Spinal cord (tissue), 10 donors: ENCODE results near the gene CILP2. TPM values are rescaled to one million over a fixed set of nuclear protein-coding genes. Genes with fewer than 3 reads are reported as not detected.
A peak's percentile ranks its signal among the peaks of the same experiment; 100 is the strongest.

Experiments
- DNase-seq, 6 donors: peaks; one replicate each; pipeline versions ENCODE4 v3.0.0 to v3.0.0-alpha.2; 2013 to 2015; ENCODE audit warnings: low spot score in 6 of 6, low read depth in 4 of 6
- H3K27ac ChIP-seq: one replicate; pipeline ENCODE4 v1.5.1; 2013; ENCODE audit warnings: low read depth, low read length, control low read depth
- H3K27me3 ChIP-seq: one replicate; pipeline ENCODE4 v1.6.1; 2013; ENCODE audit warnings: low read length; ENCODE audit not compliant: control insufficient read depth, insufficient read depth
- H3K36me3 ChIP-seq: one replicate; pipeline ENCODE4 v1.6.1; 2013; ENCODE audit warnings: low read length; ENCODE audit not compliant: control insufficient read depth, insufficient read depth
- H3K4me1 ChIP-seq: one replicate; pipeline ENCODE4 v1.6.1; 2013; ENCODE audit warnings: low read length; ENCODE audit not compliant: control insufficient read depth, insufficient read depth
- H3K4me3 ChIP-seq: one replicate; pipeline ENCODE4 v1.5.1; 2013; ENCODE audit warnings: low read depth, low read length, control low read depth
- H3K9me3 ChIP-seq: one replicate; pipeline ENCODE4 v1.6.1; 2013; ENCODE audit warnings: low read length; ENCODE audit not compliant: control insufficient read depth, insufficient read depth
- WGBS: methylation state at CpG from one replicate; pipeline ENCODE4 v1.1.5; 2013; ENCODE audit warnings: missing lambda C conversion rate; ENCODE audit not compliant: insufficient coverage; 5-methylcytosine and 5-hydroxymethylcytosine counted together
- polyA plus RNA-seq, 2 donors: library from polyadenylated mRNA; unstranded; fragments of 120-200 nt; gene quantifications; one replicate each; pipeline ENCODE4 v1.2.1, GENCODE V29; 2013; ENCODE audit not compliant: insufficient read length in 2 of 2
- total RNA-seq, 2 donors: library from RNA; depleted of rRNA in 1 of 2; stranded (reverse); fragments of 120-200 nt in 1 of 2; fragments of >200 nt in 1 of 2; gene quantifications; one replicate each; pipeline versions ENCODE4 v1.2.3 to v1.2.4, GENCODE V29; 2013 to 2014
- donor health status: healthy.

The CILP2 gene
- total and polyA plus RNA-seq, 4 donors, result 0.33 to 1.0 (median 0.79) TPM

DNA sequence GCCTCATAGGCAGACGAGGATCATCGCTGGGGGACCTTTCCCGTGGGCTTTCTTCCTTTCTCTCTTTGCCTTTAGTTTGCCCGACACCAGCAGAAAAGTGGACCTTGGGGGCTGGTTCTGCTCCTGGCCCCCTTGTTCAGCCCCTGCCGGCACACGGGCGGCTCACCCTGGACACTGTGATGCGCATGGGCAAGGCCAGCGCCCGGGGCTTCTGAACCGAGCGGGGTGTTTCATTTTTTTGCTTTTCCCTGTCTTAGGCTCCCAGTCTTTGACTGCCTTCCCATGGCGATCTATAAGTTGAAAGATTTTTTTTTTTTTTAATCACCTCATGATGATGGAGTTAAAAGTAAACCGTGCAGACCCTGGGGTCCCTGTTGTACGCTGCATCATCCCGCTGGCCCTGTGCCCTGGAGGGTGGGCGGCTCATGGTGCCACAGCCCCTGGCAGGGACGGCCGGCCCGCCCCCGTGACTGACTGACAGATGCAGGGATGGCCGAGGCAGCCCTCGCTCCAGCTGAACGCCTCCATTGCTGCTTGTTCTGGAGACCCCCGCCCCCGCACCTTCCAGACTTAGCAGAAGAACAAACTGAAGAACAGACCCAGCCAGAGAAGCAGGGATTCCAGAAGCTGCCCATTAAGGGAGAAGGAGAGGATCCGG is 32.3 kb upstream of the CILP2 start:
- no peak overlapping the region for H3K27ac ChIP-seq
- no peak for DNase-seq
- no peak overlapping the region for H3K4me3 ChIP-seq
- no peaks in the 10 kb centered on the region for H3K27me3 ChIP-seq
- peaks cover 68% of the 10 kb centered on the region for H3K36me3 ChIP-seq
- no peaks in the 10 kb centered on the region for H3K9me3 ChIP-seq
- H3K4me1 ChIP-seq, result no peaks in the 10 kb centered on the region
- WGBS, result 90% methylated on average over 20 of the region's 27 CpGs

DNA sequence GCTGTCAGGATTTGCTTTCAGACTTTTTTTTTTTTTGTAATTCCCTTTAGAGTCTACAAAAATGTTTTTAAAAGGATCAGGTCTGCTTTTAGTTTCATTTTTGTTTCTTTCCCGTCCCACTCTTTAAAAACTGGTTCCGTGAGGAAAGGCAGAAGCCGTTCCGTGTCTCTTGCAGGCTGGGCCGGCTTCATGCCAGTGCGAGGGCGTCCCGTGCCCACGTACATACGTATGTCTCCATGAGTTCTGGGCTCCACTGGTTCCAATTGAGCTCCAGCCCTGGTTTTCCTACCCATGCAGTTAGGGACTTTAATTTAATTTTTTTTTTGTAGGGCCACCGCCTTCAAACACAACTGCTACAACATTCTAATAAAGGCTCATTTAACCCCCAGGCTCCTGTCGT is 31.5 kb upstream of the CILP2 start:
- Histone ChIP-seq H3K27me3 (no peaks in the 10 kb centered on the region), H3K4me1 (no peaks in the 10 kb centered on the region), H3K27ac (no peak overlapping the region), H3K36me3 (peaks cover 60% of the 10 kb centered on the region), H3K4me3 (no peak overlapping the region), H3K9me3 (no peaks in the 10 kb centered on the region)
- WGBS, result 89% methylated on average over 9 of the region's 12 CpGs
- no peak for DNase-seq

DNA sequence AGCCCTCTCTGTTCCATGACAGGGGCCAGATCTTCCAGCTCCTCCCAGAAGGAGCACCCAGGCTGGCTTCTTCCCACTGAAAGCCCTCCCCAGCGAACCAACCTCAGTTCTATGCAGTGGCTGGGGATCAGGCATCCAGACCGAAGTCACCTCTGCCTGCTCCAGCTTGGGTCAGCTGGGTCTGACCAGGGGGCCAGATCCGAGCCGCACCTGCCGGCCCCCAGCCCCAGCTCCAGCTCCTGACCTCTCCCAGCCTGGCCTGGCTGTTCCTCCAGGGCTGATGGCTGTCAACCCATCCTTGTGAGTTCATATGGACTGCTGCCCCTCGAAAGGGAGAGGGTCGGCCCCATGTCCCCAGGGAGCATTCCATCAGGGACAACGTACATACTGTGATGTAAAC is 30.7 kb upstream of the CILP2 start:
- no peaks in the 10 kb centered on the region for H3K4me1 ChIP-seq
- WGBS, result 93% methylated on average over 8 of the region's 8 CpGs
- no peak overlapping the region for H3K4me3 ChIP-seq
- no peak for DNase-seq
- no peaks in the 10 kb centered on the region for H3K9me3 ChIP-seq
- no peak overlapping the region for H3K27ac ChIP-seq
- peaks cover 52% of the 10 kb centered on the region for H3K36me3 ChIP-seq
- H3K27me3 ChIP-seq, result no peaks in the 10 kb centered on the region

DNA sequence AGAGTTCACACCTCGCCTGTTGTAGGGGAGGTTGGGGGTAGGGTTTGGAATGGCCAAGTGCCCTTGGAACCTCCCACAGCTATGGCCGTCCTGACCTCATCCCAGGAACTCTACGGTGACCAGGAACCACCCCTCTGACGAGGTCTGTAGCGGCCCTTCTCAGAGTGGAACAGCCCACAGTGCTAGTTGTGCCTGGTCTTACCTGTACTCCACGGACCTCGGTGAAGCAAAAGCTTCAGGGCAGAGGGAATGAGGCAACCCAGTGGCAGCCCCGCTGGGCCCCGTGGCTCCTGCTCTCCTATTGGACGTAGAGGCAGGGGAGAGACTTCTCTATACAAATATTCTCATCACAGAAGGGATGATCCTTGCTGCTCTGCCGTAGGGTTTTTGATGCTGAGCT is 29.8 kb upstream of the CILP2 start:
- no peaks in the 10 kb centered on the region for H3K27me3 ChIP-seq
- WGBS, result 78% methylated on average over 7 of the region's 11 CpGs
- no peak for DNase-seq
- peaks cover 3% of the 10 kb centered on the region for H3K4me1 ChIP-seq
- H3K27ac ChIP-seq, result no peak overlapping the region
- no peak overlapping the region for H3K4me3 ChIP-seq
- H3K36me3 ChIP-seq, result peaks cover 44% of the 10 kb centered on the region
- H3K9me3 ChIP-seq, result no peaks in the 10 kb centered on the region

DNA sequence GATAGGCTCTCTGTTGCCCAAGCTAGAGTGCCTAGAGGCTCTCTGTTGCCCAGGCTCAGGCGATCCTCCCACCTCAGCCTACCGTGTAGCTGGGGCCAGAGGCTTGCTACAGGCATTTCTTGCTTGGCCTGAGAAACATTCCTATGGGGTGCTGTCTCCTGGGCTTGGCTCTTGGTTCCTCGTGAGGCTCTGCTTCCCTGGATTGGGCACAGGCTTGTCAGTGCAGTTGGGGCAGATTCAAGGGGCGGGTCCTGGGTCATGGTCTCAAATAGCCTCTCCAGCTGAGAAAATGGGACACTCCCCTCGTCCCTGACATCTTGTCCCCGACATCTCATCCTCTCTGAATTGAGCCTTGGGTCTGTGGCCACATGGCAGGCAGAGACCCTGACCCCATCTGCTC is 27.6 kb upstream of the CILP2 start:
- WGBS, result 29% methylated on average over 6 of the region's 6 CpGs
- H3K4me1 ChIP-seq, result peaks cover 22% of the 10 kb centered on the region
- no peak overlapping the region for H3K4me3 ChIP-seq
- no peaks in the 10 kb centered on the region for H3K27me3 ChIP-seq
- DNase-seq, result no peak
- H3K27ac ChIP-seq, result no peak overlapping the region
- H3K9me3 ChIP-seq, result no peaks in the 10 kb centered on the region
- peaks cover 32% of the 10 kb centered on the region for H3K36me3 ChIP-seq

DNA sequence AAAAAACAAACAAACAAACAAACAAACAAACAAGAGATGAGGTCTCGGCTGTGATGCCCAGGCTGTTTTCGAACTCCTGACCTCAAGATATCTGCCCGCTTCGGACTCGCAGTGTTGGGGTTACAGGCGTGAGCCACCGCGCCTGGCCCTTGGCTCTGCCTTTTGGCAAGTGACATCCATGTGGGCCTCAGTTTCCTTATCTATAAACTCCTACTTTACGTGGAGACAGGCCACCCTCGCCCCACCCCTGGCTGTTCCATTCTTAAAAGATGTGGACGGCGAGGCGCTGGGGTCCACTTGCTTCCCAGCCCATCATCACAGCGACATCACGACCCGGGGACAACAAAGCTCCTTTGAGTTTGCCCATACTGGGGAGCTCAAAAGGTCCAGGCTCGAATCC is 24.4 kb upstream of the CILP2 start:
- Histone ChIP-seq H3K4me1 (peaks cover 42% of the 10 kb centered on the region), H3K9me3 (no peaks in the 10 kb centered on the region), H3K36me3 (peaks cover 13% of the 10 kb centered on the region), H3K4me3 (peak overlapping the region; percentile 35), H3K27ac (no peak overlapping the region), H3K27me3 (no peaks in the 10 kb centered on the region)
- no peak for DNase-seq
- WGBS, result 84% methylated on average over 17 of the region's 17 CpGs

DNA sequence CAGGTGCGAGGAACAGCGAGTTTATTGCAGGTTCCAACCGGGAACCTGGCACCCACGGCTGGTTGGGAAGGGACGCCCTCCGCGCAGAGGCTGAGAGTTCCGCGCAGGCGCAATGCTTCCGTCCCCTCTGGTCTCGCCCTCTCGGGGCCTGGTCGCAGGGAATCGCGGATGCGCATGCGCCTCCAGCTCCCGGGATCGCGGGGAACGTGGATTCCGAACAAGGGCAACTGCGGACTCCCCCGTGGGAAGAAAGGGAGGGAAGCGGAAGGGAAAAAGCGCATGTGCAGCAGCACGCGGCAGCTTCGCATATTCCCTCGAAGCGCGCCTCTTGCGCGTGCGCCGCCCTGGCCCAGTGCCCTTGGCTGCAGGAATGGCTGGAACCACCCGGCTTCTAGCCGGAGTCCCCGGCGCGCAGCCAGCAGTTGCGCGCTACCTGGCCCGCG is 23.8 kb upstream of the CILP2 start:
- 7% methylated on average over 46 of the region's 46 CpGs for WGBS
- Histone ChIP-seq H3K27me3 (no peaks in the 10 kb centered on the region), H3K4me1 (peaks cover 45% of the 10 kb centered on the region), H3K9me3 (no peaks in the 10 kb centered on the region), H3K27ac (peak overlapping the region; percentile 36), H3K36me3 (peaks cover 17% of the 10 kb centered on the region), H3K4me3 (peak overlapping the region; percentile 35)
- DNase-seq, result peak in 5 of 6 donors; percentile 51 to 97 (median 69)

DNA sequence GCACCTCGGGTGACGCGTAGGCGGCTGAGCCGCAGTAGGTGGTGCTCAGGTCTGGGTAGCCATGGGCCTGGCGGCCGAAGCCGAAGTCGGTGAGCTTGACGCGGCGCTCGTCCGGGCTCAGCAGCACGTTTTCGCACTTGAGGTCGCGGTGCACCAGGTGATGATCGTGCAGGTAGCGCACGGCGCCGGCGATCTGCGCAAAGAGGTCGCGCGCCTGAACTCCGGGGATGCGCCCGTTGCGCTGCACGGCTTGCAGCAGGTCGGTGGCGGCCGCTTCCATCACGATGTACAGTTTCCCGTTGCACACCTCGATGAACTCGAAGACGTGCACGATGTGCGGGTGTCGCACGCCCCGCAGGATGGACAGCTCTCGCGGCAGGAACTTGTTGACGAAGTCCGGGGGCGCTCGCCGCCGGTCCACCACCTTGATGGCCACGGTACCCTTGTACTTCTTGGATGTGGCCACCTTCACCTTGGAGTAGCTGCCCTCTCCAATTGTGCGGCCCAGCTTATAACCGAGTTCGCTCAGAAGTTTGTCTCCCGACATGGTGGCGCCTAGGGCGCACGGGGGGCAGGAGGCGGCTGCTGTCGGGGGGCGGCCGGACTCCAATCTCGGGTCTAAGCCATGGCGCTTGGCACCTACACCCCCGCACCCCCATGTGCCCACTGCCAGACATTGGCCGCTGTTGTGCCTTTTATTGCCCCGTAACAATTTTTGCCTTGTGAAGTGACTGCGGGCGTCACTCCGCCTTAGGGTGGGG is 23.0 kb upstream of the CILP2 start, which contains the start of gene TSSK6:
Gene TSSK6, minus strand, starts transcription at position 668 of the 761 bp plus-strand sequence. Its CDS starts 121 bp downstream, at position 547.
- H3K27me3 ChIP-seq, result no peaks in the 10 kb centered on the region
- peak within 1 kb of the TSS; percentile 83 for H3K27ac ChIP-seq
- 76% methylated on average over 74 of the region's 74 CpGs for WGBS
- no peaks in the 10 kb centered on the region for H3K9me3 ChIP-seq
- H3K4me3 ChIP-seq, result peak within 1 kb of the TSS; percentile 91
- DNase-seq, result no peak
- peaks cover 25% of the 10 kb centered on the region for H3K36me3 ChIP-seq
- H3K4me1 ChIP-seq, result peaks cover 51% of the 10 kb centered on the region

DNA sequence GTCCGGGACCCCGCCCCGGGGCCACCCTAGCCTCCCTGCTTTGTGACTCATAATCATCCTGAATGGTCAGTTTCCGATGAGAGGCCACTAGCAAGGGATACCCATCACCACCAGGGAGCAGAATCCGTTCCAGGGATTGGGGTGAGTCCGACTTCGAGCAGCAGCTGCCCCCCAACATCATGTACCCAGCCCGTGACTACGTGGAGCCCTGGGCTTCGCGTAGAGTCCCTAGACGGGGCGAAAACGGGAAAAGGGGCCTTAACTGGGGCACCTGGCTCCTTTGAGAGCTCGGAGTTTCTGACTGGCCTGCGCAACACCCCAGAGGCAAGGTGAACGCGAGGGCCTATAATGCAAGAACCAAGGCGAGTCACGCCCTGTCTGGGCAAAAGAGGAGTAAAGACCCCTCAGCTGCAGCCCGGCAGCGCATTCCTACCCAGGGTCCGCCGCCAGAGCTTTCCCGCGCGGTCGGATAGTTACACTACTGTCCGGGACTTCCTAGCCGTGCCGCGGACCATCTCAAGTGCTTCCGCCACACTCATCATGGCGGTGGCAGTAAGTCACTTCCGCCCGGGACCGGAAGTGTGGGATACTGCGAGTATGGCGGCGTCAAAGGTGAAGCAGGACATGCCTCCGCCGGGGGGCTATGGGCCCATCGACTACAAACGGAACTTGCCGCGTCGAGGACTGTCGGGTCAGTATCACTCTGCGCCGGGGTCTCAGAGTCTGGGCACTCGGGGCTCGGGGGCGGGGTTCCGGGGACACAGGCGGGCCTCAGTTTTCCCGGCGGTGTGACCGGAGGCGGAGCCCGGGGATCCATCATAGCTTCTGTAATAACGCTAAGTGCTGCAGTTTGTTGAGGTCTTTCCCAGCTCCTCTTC is 22.2 kb upstream of the CILP2 start, which contains the start of gene NDUFA13:
Gene NDUFA13, plus strand, starts transcription at position 584 of the 878 bp plus-strand sequence. Its CDS starts 14 bp downstream, at position 598.
- 7% methylated on average over 61 of the region's 61 CpGs for WGBS
- peak; percentile 88 to 98 (median 92) for DNase-seq

More for the DNA sequence above, 22.2 kb upstream of the CILP2 start, which contains the start of gene NDUFA13:
- peaks cover 28% of the 10 kb centered on the region for H3K36me3 ChIP-seq
- H3K27me3 ChIP-seq, result no peaks in the 10 kb centered on the region
- H3K27ac ChIP-seq, result peak within 1 kb of the TSS; percentile 83
- peaks cover 51% of the 10 kb centered on the region for H3K4me1 ChIP-seq
- no peaks in the 10 kb centered on the region for H3K9me3 ChIP-seq
- peak within 1 kb of the TSS; percentile 91 for H3K4me3 ChIP-seq
